ENCODE results near the gene CCDC12.

DNA sequence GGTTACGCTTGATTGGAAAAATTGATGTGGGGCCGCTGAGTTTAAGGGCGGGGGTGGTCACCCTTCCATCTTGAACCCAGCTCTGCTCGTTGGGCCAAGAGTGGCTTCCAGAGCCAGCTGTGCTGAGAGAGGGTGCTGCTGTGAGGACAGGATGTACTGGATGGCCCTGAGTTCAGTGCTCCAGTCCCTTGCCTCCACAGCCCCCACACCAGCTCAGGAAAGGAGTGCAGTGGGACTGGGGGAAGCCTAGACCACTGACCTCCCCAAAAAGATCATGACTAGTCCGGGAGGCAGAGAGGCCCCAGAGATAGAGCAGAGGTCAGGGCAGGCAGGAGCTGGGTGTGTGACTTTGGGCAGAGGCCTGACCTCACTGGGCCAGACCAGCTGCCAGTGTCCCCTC, 103.0 kb downstream of the CCDC12 start:
- TF ChIP-seq TARDBP (CRISPR knock-in tag; IDR thresholded peaks at IDR 0.05) = no peak
- no peak for TF ChIP-seq SIN3A (IDR thresholded peaks at IDR 0.05; ENCODE audit: borderline replicate concordance, low read depth, low read length)
- TF ChIP-seq, protein P1, sequence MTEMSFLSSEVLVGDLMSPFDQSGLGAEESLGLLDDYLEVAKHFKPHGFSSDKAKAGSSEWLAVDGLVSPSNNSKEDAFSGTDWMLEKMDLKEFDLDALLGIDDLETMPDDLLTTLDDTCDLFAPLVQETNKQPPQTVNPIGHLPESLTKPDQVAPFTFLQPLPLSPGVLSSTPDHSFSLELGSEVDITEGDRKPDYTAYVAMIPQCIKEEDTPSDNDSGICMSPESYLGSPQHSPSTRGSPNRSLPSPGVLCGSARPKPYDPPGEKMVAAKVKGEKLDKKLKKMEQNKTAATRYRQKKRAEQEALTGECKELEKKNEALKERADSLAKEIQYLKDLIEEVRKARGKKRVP (CRISPR knock-in tag; IDR thresholded peaks at IDR 0.05) = no peak
- TF ChIP-seq, protein P2, sequence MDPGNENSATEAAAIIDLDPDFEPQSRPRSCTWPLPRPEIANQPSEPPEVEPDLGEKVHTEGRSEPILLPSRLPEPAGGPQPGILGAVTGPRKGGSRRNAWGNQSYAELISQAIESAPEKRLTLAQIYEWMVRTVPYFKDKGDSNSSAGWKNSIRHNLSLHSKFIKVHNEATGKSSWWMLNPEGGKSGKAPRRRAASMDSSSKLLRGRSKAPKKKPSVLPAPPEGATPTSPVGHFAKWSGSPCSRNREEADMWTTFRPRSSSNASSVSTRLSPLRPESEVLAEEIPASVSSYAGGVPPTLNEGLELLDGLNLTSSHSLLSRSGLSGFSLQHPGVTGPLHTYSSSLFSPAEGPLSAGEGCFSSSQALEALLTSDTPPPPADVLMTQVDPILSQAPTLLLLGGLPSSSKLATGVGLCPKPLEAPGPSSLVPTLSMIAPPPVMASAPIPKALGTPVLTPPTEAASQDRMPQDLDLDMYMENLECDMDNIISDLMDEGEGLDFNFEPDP (CRISPR knock-in tag; conservative IDR thresholded peaks at IDR 0.05) = no peak
- TF ChIP-seq, protein P3, sequence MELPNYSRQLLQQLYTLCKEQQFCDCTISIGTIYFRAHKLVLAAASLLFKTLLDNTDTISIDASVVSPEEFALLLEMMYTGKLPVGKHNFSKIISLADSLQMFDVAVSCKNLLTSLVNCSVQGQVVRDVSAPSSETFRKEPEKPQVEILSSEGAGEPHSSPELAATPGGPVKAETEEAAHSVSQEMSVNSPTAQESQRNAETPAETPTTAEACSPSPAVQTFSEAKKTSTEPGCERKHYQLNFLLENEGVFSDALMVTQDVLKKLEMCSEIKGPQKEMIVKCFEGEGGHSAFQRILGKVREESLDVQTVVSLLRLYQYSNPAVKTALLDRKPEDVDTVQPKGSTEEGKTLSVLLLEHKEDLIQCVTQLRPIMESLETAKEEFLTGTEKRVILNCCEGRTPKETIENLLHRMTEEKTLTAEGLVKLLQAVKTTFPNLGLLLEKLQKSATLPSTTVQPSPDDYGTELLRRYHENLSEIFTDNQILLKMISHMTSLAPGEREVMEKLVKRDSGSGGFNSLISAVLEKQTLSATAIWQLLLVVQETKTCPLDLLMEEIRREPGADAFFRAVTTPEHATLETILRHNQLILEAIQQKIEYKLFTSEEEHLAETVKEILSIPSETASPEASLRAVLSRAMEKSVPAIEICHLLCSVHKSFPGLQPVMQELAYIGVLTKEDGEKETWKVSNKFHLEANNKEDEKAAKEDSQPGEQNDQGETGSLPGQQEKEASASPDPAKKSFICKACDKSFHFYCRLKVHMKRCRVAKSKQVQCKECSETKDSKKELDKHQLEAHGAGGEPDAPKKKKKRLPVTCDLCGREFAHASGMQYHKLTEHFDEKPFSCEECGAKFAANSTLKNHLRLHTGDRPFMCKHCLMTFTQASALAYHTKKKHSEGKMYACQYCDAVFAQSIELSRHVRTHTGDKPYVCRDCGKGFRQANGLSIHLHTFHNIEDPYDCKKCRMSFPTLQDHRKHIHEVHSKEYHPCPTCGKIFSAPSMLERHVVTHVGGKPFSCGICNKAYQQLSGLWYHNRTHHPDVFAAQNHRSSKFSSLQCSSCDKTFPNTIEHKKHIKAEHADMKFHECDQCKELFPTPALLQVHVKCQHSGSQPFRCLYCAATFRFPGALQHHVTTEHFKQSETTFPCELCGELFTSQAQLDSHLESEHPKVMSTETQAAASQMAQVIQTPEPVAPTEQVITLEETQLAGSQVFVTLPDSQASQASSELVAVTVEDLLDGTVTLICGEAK (IDR thresholded peaks at IDR 0.05) = no peak
- TF ChIP-seq, protein P3 (CRISPR knock-in tag; IDR thresholded peaks at IDR 0.05) = no peak
- TF ChIP-seq RAD21 (CRISPR knock-in tag; IDR thresholded peaks at IDR 0.05) = no peak
- TF ChIP-seq POLR2A (IDR thresholded peaks at IDR 0.05; ENCODE audit: insufficient read depth in 1 of 2, low read depth in 2 of 2, low read length in 2 of 2) = no peak
- TF ChIP-seq, protein P4, sequence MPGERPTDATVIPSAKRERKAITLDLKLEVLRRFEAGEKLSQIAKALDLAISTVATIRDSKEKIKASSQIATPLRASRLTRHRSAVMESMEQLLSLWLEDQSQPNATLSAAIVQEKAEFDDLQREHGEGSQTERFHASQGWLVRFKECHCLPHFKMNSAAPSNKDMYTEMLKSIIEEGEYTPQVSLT (CRISPR knock-in tag; IDR thresholded peaks at IDR 0.05; ENCODE audit: borderline replicate concordance, low read depth) = no peak
- no peak for TF ChIP-seq ZNF619 (CRISPR knock-in tag; IDR thresholded peaks at IDR 0.05)
- TF ChIP-seq MIER3 (CRISPR knock-in tag; IDR thresholded peaks at IDR 0.05; ENCODE audit: borderline replicate concordance) = no peak
